ENCODE measurements around the gene C1QBP.

Gene C1QBP

GRCh38 chr17:5473906-5474305, 35.0 kb upstream of the C1QBP start:
- Histone ChIP-seq H4K20me1 (ENCODE audit: insufficient read depth, low read length) (no peaks in the 10 kb centered on the region), H3K9me3 (ENCODE audit: insufficient read depth, low read length) (no peaks in the 10 kb centered on the region), H3K4me3 (ENCODE audit: low read length) (no peak overlapping the region), H3K79me2 (ENCODE audit: low read length) (no peaks in the 10 kb centered on the region), H2AFZ (ENCODE audit: low read depth, low read length) (no peak overlapping the region), H3K9ac (ENCODE audit: low read length) (no peak overlapping the region), H3K36me3 (replicated peaks; ENCODE audit: low read depth, low read length) (peaks cover 29% of the 10 kb centered on the region), H3K4me1 (ENCODE audit: low read length) (no peaks in the 10 kb centered on the region), H3K4me2 (ENCODE audit: low read length) (no peak overlapping the region), H3K27ac (ENCODE audit: low read length) (no peak overlapping the region), H3K27me3 (ENCODE audit: low read depth, low read length) (no peaks in the 10 kb centered on the region)
- no peak for TF ChIP-seq EZH2phosphoT487 (IDR thresholded peaks at IDR 0.05; ENCODE audit: low read depth)
- TF ChIP-seq CTCF (IDR thresholded peaks at IDR 0.05; ENCODE audit: low read depth, low read length), result no peak

- H3K9ac ChIP-seq (ENCODE audit: low read length), result no peak overlapping the region
- peaks cover 22% of the 10 kb centered on the region for H3K36me3 ChIP-seq (replicated peaks; ENCODE audit: low read depth, low read length)
- no peaks in the 10 kb centered on the region for H3K27me3 ChIP-seq (ENCODE audit: low read depth, low read length)
- no peak overlapping the region for H3K27ac ChIP-seq (ENCODE audit: low read length)
- H4K20me1 ChIP-seq (ENCODE audit: insufficient read depth, low read length), result no peaks in the 10 kb centered on the region
- H3K4me3 ChIP-seq (ENCODE audit: low read length), result no peak overlapping the region
- H3K4me2 ChIP-seq (ENCODE audit: low read length), result no peak overlapping the region
- no peak for TF ChIP-seq EZH2phosphoT487 (IDR thresholded peaks at IDR 0.05; ENCODE audit: low read depth)
- no peak for TF ChIP-seq CTCF (IDR thresholded peaks at IDR 0.05; ENCODE audit: low read depth, low read length)
- no peaks in the 10 kb centered on the region for H3K4me1 ChIP-seq (ENCODE audit: low read length)
- peaks cover 13% of the 10 kb centered on the region for H3K79me2 ChIP-seq (ENCODE audit: low read length)
- no peaks in the 10 kb centered on the region for H3K9me3 ChIP-seq (ENCODE audit: insufficient read depth, low read length)
- H2AFZ ChIP-seq (ENCODE audit: low read depth, low read length), result no peak overlapping the region
Measured at GRCh38 chr17:5472511-5472910, 33.6 kb upstream of the C1QBP start.

- Histone ChIP-seq H3K27ac (ENCODE audit: low read length) (peak overlapping the region; percentile 57), H2AFZ (ENCODE audit: low read depth, low read length) (peak overlapping the region; percentile 23; the same call in 1 of the 2 replicates)
- no peak for TF ChIP-seq CTCF (IDR thresholded peaks at IDR 0.05; ENCODE audit: low read depth, low read length)
- TF ChIP-seq EZH2phosphoT487 (IDR thresholded peaks at IDR 0.05; ENCODE audit: low read depth), result no peak
Measured at GRCh38 chr17:5468075-5468473, 29.1 kb upstream of the C1QBP start.

GRCh38 chr17:5467416-5467815, 28.5 kb upstream of the C1QBP start:
- Histone ChIP-seq H3K9me3 (ENCODE audit: insufficient read depth, low read length) (no peaks in the 10 kb centered on the region), H4K20me1 (ENCODE audit: insufficient read depth, low read length) (peaks cover 8% of the 10 kb centered on the region; the same call in 1 of the 2 replicates), H3K4me3 (ENCODE audit: low read length) (peak overlapping the region; percentile 99), H2AFZ (ENCODE audit: low read depth, low read length) (no peak overlapping the region), H3K4me1 (ENCODE audit: low read length) (peaks cover 9% of the 10 kb centered on the region), H3K27ac (ENCODE audit: low read length) (peak overlapping the region; percentile 57; the same call in 1 of the 2 replicates), H3K79me2 (ENCODE audit: low read length) (peaks cover 64% of the 10 kb centered on the region), H3K36me3 (replicated peaks; ENCODE audit: low read depth, low read length) (peaks cover 5% of the 10 kb centered on the region), H3K4me2 (ENCODE audit: low read length) (peak overlapping the region; percentile 81), H3K27me3 (ENCODE audit: low read depth, low read length) (no peaks in the 10 kb centered on the region), H3K9ac (ENCODE audit: low read length) (peak overlapping the region; percentile 95)
- TF ChIP-seq CTCF (IDR thresholded peaks at IDR 0.05; ENCODE audit: low read depth, low read length), result no peak
- TF ChIP-seq EZH2phosphoT487 (IDR thresholded peaks at IDR 0.05; ENCODE audit: low read depth), result no peak

More at GRCh38 chr17:5468075-5468473, 29.1 kb upstream of the C1QBP start:
- Histone ChIP-seq H3K27me3 (ENCODE audit: low read depth, low read length) (no peaks in the 10 kb centered on the region), H4K20me1 (ENCODE audit: insufficient read depth, low read length) (peaks cover 8% of the 10 kb centered on the region; the same call in 1 of the 2 replicates), H3K4me3 (ENCODE audit: low read length) (peak overlapping the region; percentile 99), H3K36me3 (replicated peaks; ENCODE audit: low read depth, low read length) (peaks cover 6% of the 10 kb centered on the region), H3K9me3 (ENCODE audit: insufficient read depth, low read length) (no peaks in the 10 kb centered on the region), H3K4me2 (ENCODE audit: low read length) (peak overlapping the region; percentile 81), H3K79me2 (ENCODE audit: low read length) (peaks cover 58% of the 10 kb centered on the region), H3K4me1 (ENCODE audit: low read length) (peaks cover 9% of the 10 kb centered on the region), H3K9ac (ENCODE audit: low read length) (peak overlapping the region; percentile 95)

Data from OCI-LY3 (cell line).